Neural cell (in vitro differentiated cells): ENCODE data around the gene MEN1. TPM values are rescaled to one million over a fixed set of nuclear protein-coding genes. Genes with fewer than 3 reads are reported as not detected.

Source experiments
- H2AFZ ChIP-seq: fragments of 200-600, 300-800 bp; sonication (generic), shearing (Covaris generic); 2 replicates; pipeline ENCODE4 v1.6.0; 2014; ENCODE audit warnings: low read depth, mild to moderate bottlenecking, antibody characterized with exemption, low read length, moderate library complexity
- H3F3A ChIP-seq: fragments of 200-600 bp; shearing (Covaris generic); 2 replicates; pipeline ENCODE4 v1.6.1; 2016; ENCODE audit warnings: mild to moderate bottlenecking, moderate library complexity, mixed read lengths, antibody characterized with exemption, low read length; ENCODE audit not compliant: insufficient read depth, poor library complexity, severe bottlenecking
- H3K27ac ChIP-seq: fragments of 200-600, 300-800 bp; sonication (generic), shearing (Covaris generic); 2 replicates; pipeline ENCODE4 v1.5.1; 2014; ENCODE audit warnings: mild to moderate bottlenecking, low read length, moderate library complexity
- H3K27me3 ChIP-seq: fragments of 300-800, 200-600 bp; sonication (generic), shearing (Covaris generic); 2 replicates; pipeline ENCODE4 v1.6.0; 2014; ENCODE audit warnings: mild to moderate bottlenecking, low read depth, low read length, moderate library complexity; ENCODE audit not compliant: insufficient read depth
- H3K36me3 ChIP-seq: fragments of 300-800, 200-600 bp; sonication (generic), shearing (Covaris generic); 2 replicates; pipeline ENCODE4 v1.5.1; 2014; ENCODE audit warnings: mild to moderate bottlenecking, antibody characterized with exemption, low read length, moderate library complexity; ENCODE audit not compliant: insufficient read depth
- H3K4me2 ChIP-seq: fragments of 300-800, 200-600 bp; sonication (generic), shearing (Covaris generic); 2 replicates; pipeline ENCODE4 v1.6.0; 2014; ENCODE audit warnings: mild to moderate bottlenecking, low read length
- H3K4me3 ChIP-seq: fragments of 300-800, 200-600 bp; sonication (generic), shearing (Covaris generic); 2 replicates; pipeline ENCODE4 v1.5.1; 2014; ENCODE audit warnings: mild to moderate bottlenecking, low read length, moderate library complexity
- H3K79me2 ChIP-seq: fragments of 200-600 bp; shearing (Covaris generic); replicated peaks from 2 replicates; pipeline ENCODE4 v1.6.0; 2014; ENCODE audit warnings: mild to moderate bottlenecking, low read length, moderate library complexity; ENCODE audit not compliant: insufficient read depth
- H3K9ac ChIP-seq: fragments of 300-800, 200-600 bp; sonication (generic), shearing (Covaris generic); 2 replicates; pipeline ENCODE4 v1.6.1; 2016; ENCODE audit warnings: mild to moderate bottlenecking, low read length, mixed read lengths
- H3K9me2 ChIP-seq: fragments of 200-600 bp; shearing (Covaris generic); 2 replicates; pipeline ENCODE4 v1.6.1; 2016; ENCODE audit warnings: mild to moderate bottlenecking, low read length, mixed read lengths; ENCODE audit not compliant: insufficient read depth
- H3K9me3 ChIP-seq: fragments of 200-600, 300-800 bp; sonication (generic), shearing (Covaris generic); 2 replicates; pipeline ENCODE4 v1.6.1; 2016; ENCODE audit warnings: mild to moderate bottlenecking, mixed run types, low read length, moderate library complexity, mixed read lengths
- H4K20me1 ChIP-seq: fragments of 200-600 bp; shearing (Covaris generic); 2 replicates; pipeline ENCODE4 v1.6.1; 2016; ENCODE audit warnings: mild to moderate bottlenecking, mixed run types; ENCODE audit not compliant: insufficient read depth
- CTCF ChIP-seq: fragments of 450-650 bp; IDR thresholded peaks from 2 replicates; pipeline ENCODE4 v1.5.1; 2014; ENCODE audit warnings: antibody characterized with exemption, mild to moderate bottlenecking, moderate library complexity; ENCODE audit not compliant: poor library complexity, severe bottlenecking
- EP300 ChIP-seq: fragments of 450-650 bp; conservative IDR thresholded peaks from 2 replicates; pipeline ENCODE4 v1.6.1; 2014; ENCODE audit warnings: antibody characterized with exemption, mild to moderate bottlenecking, moderate library complexity; ENCODE audit not compliant: poor library complexity, severe bottlenecking
- MXI1 ChIP-seq: fragments of 450-650 bp; conservative IDR thresholded peaks from 2 replicates; pipeline ENCODE4 v1.6.1; 2014; ENCODE audit warnings: antibody characterized with exemption, mild to moderate bottlenecking; ENCODE audit not compliant: poor library complexity, severe bottlenecking
- POLR2AphosphoS5 ChIP-seq: IDR thresholded peaks from 2 replicates; pipeline ENCODE4 v1.6.1; 2012
- RAD21 ChIP-seq: fragments of 450-650 bp; conservative IDR thresholded peaks from 2 replicates; pipeline ENCODE4 v1.6.1; 2014; ENCODE audit warnings: antibody characterized with exemption, mild to moderate bottlenecking, moderate library complexity
- REST ChIP-seq: IDR thresholded peaks from 2 replicates; pipeline ENCODE4 v1.6.1; 2012; ENCODE audit warnings: borderline replicate concordance
- SMC3 ChIP-seq: fragments of 450-650 bp; conservative IDR thresholded peaks from 2 replicates; pipeline ENCODE4 v1.6.1; 2014; ENCODE audit warnings: antibody characterized with exemption, mild to moderate bottlenecking, moderate library complexity; ENCODE audit not compliant: poor library complexity
- polyA plus RNA-seq: library from polyadenylated mRNA; depleted of rRNA; stranded (reverse); fragments of >200 nt; gene quantifications from 2 replicates; pipeline ENCODE4 v1.2.3, GENCODE V29; 2014

Gene MEN1
- polyA plus RNA-seq, 1 donor from 2014 or later: 16.8 TPM

- H3F3A ChIP-seq: peaks cover 7% of the 10 kb centered on the region
- H4K20me1 ChIP-seq: peaks cover 30% of the 10 kb centered on the region
- no peaks in the 10 kb centered on the region for H3K9me2 ChIP-seq
- H3K79me2 ChIP-seq: peaks cover 46% of the 10 kb centered on the region
- H3K27me3 ChIP-seq: no peaks in the 10 kb centered on the region
- H3K4me3 ChIP-seq: peak overlapping the region; percentile 72
- H3K9me3 ChIP-seq: no peaks in the 10 kb centered on the region
- H3K27ac ChIP-seq: peak overlapping the region; percentile 96
- H3K9ac ChIP-seq: peak overlapping the region; percentile 97
- TF ChIP-seq REST (no peak), RAD21 (no peak), CTCF (no peak), EP300 (no peak), POLR2AphosphoS5 (no peak), SMC3 (peak; percentile 15), MXI1 (peak; percentile 52)
- peaks cover 14% of the 10 kb centered on the region for H3K36me3 ChIP-seq
- H2AFZ ChIP-seq: no peak overlapping the region
- no peak overlapping the region for H3K4me2 ChIP-seq
Measured at GRCh38 chr11:64778223-64778472, 32.2 kb downstream of the MEN1 start.

GRCh38 chr11:64777449-64778222, 32.7 kb downstream of the MEN1 start:
- Histone ChIP-seq H3K9ac (peak overlapping the region; percentile 97), H3K27me3 (no peaks in the 10 kb centered on the region), H2AFZ (no peak overlapping the region), H3K9me3 (no peaks in the 10 kb centered on the region), H3K79me2 (peaks cover 51% of the 10 kb centered on the region), H3K36me3 (peaks cover 19% of the 10 kb centered on the region), H3F3A (peaks cover 7% of the 10 kb centered on the region), H3K4me3 (peak overlapping the region; percentile 80), H3K4me2 (peak overlapping the region; percentile 91), H3K9me2 (no peaks in the 10 kb centered on the region), H3K27ac (peak overlapping the region; percentile 96), H4K20me1 (peaks cover 32% of the 10 kb centered on the region)
- TF ChIP-seq REST (no peak), POLR2AphosphoS5 (peak; percentile 18), SMC3 (peak; percentile 49), EP300 (no peak), MXI1 (no peak), RAD21 (peak; percentile 44)
